ENCODE measurements around the gene KRT13.

The KRT13 gene

GRCh38 chr17:41518789-41519449 is 13.5 kb upstream of the KRT13 start, which contains the start of gene KRT15:
TSS of gene KRT15 (minus strand) at chr17:41518890. CDS start at chr17:41518827, 63 bp downstream.
- DNase-seq: peak; percentile 63

GRCh38 chr17:41518031-41518430 is 12.6 kb upstream of the KRT13 start:
- DNase-seq: peak; percentile 49

- DNase-seq: no peak
Measured at GRCh38 chr17:41516830-41517283, 11.4 kb upstream of the KRT13 start.

GRCh38 chr17:41516147-41516829 is 10.9 kb upstream of the KRT13 start:
- no peak for DNase-seq

GRCh38 chr17:41513168-41513547 is 7.7 kb upstream of the KRT13 start:
- DNase-seq: peak; percentile 60

- no peak for DNase-seq
Measured at GRCh38 chr17:41512546-41513167, 7.2 kb upstream of the KRT13 start.

GRCh38 chr17:41511716-41512115 is 6.3 kb upstream of the KRT13 start:
- DNase-seq: no peak

- no peak for DNase-seq
Measured at GRCh38 chr17:41511116-41511515, 5.7 kb upstream of the KRT13 start.

GRCh38 chr17:41510251-41511065 is 5.0 kb upstream of the KRT13 start:
- peak; percentile 47 for DNase-seq

- DNase-seq: no peak
Measured at GRCh38 chr17:41507315-41507880, 2.0 kb upstream of the KRT13 start.

- DNase-seq: no peak
Measured at GRCh38 chr17:41505809-41506767, 676 bp upstream of the KRT13 start.

GRCh38 chr17:41504246-41504977 is 1.0 kb downstream of the KRT13 start:
- peak; percentile 15 for DNase-seq

- DNase-seq: no peak
Measured at GRCh38 chr17:41503202-41503601, 2.2 kb downstream of the KRT13 start.

- no peak for DNase-seq
Measured at GRCh38 chr17:41500131-41500911, 5.1 kb downstream of the KRT13 start.

GRCh38 chr17:41499714-41500113 is 5.7 kb downstream of the KRT13 start:
- DNase-seq: no peak

GRCh38 chr17:41498276-41498675 is 7.1 kb downstream of the KRT13 start:
- DNase-seq: no peak

- DNase-seq: peak; percentile 37
Measured at GRCh38 chr17:41496803-41497484, 8.5 kb downstream of the KRT13 start.

GRCh38 chr17:41494524-41494923 is 10.9 kb downstream of the KRT13 start:
- DNase-seq: no peak

- DNase-seq: peak; percentile 51
Measured at GRCh38 chr17:41492771-41493170, 12.6 kb downstream of the KRT13 start.

Data from NCI-H1105 treated with DMSO at 0.1 percent for 48 hours (cell line).